ENCODE results near the gene SLC20A1.
"Not testable (repeated sequence)": the region's sequence is repeated elsewhere in the genome, so short reads cannot be mapped to it uniquely, and the experiment has no call there.

The SLC20A1 gene

GRCh38 chr2:112684415-112684775, 38.7 kb downstream of the SLC20A1 start:
- no peak for FAIRE-seq

GRCh38 chr2:112685271-112685884, 39.6 kb downstream of the SLC20A1 start:
- no peak for FAIRE-seq

GRCh38 chr2:112686348-112687217, 40.8 kb downstream of the SLC20A1 start:
- no peak for FAIRE-seq

GRCh38 chr2:112687522-112687921, 41.8 kb downstream of the SLC20A1 start:
- FAIRE-seq, result no peak

- FAIRE-seq, result no peak
Observed at GRCh38 chr2:112688086-112688880, 42.5 kb downstream of the SLC20A1 start.

- no peak for FAIRE-seq
Observed at GRCh38 chr2:112690853-112691401, 45.2 kb downstream of the SLC20A1 start.

GRCh38 chr2:112691881-112692281, 46.1 kb downstream of the SLC20A1 start:
- no peak for FAIRE-seq

- FAIRE-seq, result no peak
Observed at GRCh38 chr2:112692495-112692911, 46.8 kb downstream of the SLC20A1 start.

GRCh38 chr2:112692918-112693317, 47.2 kb downstream of the SLC20A1 start:
- FAIRE-seq, result no peak

- no peak for FAIRE-seq
Observed at GRCh38 chr2:112693596-112693995, 47.9 kb downstream of the SLC20A1 start.

- no peak for FAIRE-seq
Observed at GRCh38 chr2:112694182-112694581, 48.4 kb downstream of the SLC20A1 start.

- no peak for FAIRE-seq
Observed at GRCh38 chr2:112698834-112699515, 53.2 kb downstream of the SLC20A1 start.

- FAIRE-seq, result no peak
Observed at GRCh38 chr2:112699984-112700667, 54.4 kb downstream of the SLC20A1 start.

- FAIRE-seq, result no peak
Observed at GRCh38 chr2:112701052-112701451, 55.3 kb downstream of the SLC20A1 start.

- FAIRE-seq, result no peak
Observed at GRCh38 chr2:112703684-112704083, 57.9 kb downstream of the SLC20A1 start.

GRCh38 chr2:112705575-112705974, 59.8 kb downstream of the SLC20A1 start:
- no peak for FAIRE-seq

- FAIRE-seq, result no peak
Observed at GRCh38 chr2:112706170-112706664, 60.5 kb downstream of the SLC20A1 start.

- not testable (repeated sequence) for FAIRE-seq
Observed at GRCh38 chr2:112706947-112707346, 61.2 kb downstream of the SLC20A1 start.

- FAIRE-seq, result no peak
Observed at GRCh38 chr2:112708968-112709367, 63.2 kb downstream of the SLC20A1 start.

GRCh38 chr2:112709703-112710102, 64.0 kb downstream of the SLC20A1 start:
- FAIRE-seq, result no peak

GRCh38 chr2:112710956-112711750, 65.4 kb downstream of the SLC20A1 start:
- no peak for FAIRE-seq
